Anterior cingulate cortex (tissue), 58 donors: ENCODE data around the gene GDF2.

Source experiments
- DNase-seq, 58 donors: peaks; one replicate each; lab custom pipeline; 2025; lab: John Stamatoyannopoulos, UW

The GDF2 gene

GRCh38 chr10:47322300-47323061, at the start of gene GDF2:
GDF2 (plus strand) TSS chr10:47322454; CDS start chr10:47322669, 215 bp downstream.
- no peak for DNase-seq

GRCh38 chr10:47276071-47276470, 46.2 kb upstream of the GDF2 start:
- DNase-seq, result no peak

GRCh38 chr10:47276576-47277351, 45.5 kb upstream of the GDF2 start:
- DNase-seq, result no peak

GRCh38 chr10:47277352-47278151, 44.7 kb upstream of the GDF2 start:
- no peak for DNase-seq

- DNase-seq, result no peak
Measured at GRCh38 chr10:47278152-47278473, 44.1 kb upstream of the GDF2 start.

GRCh38 chr10:47278720-47279119, 43.5 kb upstream of the GDF2 start:
- no peak for DNase-seq

GRCh38 chr10:47279276-47279675, 43.0 kb upstream of the GDF2 start:
- DNase-seq, result no peak

GRCh38 chr10:47282005-47282656, 40.1 kb upstream of the GDF2 start:
- DNase-seq, result no peak

GRCh38 chr10:47282657-47283018, 39.6 kb upstream of the GDF2 start:
- DNase-seq, result no peak

GRCh38 chr10:47283101-47283630, 39.1 kb upstream of the GDF2 start:
- DNase-seq, result no peak

GRCh38 chr10:47283848-47284247, 38.4 kb upstream of the GDF2 start:
- no peak for DNase-seq

GRCh38 chr10:47285381-47286115, 36.7 kb upstream of the GDF2 start:
- DNase-seq, result no peak

- DNase-seq, result no peak
Measured at GRCh38 chr10:47286116-47286505, 36.1 kb upstream of the GDF2 start.

- no peak for DNase-seq
Measured at GRCh38 chr10:47286591-47287315, 35.5 kb upstream of the GDF2 start.

GRCh38 chr10:47287365-47287802, 34.9 kb upstream of the GDF2 start:
- DNase-seq, result peak in 1 of 58 donors; percentile 16

- DNase-seq, result no peak
Measured at GRCh38 chr10:47287805-47288204, 34.4 kb upstream of the GDF2 start.

GRCh38 chr10:47288236-47288635, 34.0 kb upstream of the GDF2 start:
- no peak for DNase-seq

- no peak for DNase-seq
Measured at GRCh38 chr10:47288916-47289495, 33.2 kb upstream of the GDF2 start.

GRCh38 chr10:47289921-47290320, 32.3 kb upstream of the GDF2 start:
- no peak for DNase-seq
